Brain microvascular endothelial cell (primary cell): ENCODE measurements around the gene FLNA.
"Not testable (repeated sequence)": the region's sequence is repeated elsewhere in the genome, so short reads cannot be mapped to it uniquely, and the experiment has no call there.

ENCODE experiments used
- DNase-seq: peaks from one replicate; pipeline ENCODE4 v3.0.0-alpha.2; 2020
- H3K27ac ChIP-seq: fragments of 250-450 bp; sonication (Bioruptor Pico); 2 replicates; pipeline ENCODE4 v1.5.1; 2020; ENCODE audit warnings: mild to moderate bottlenecking, moderate library complexity
- H3K27me3 ChIP-seq: fragments of 250-450 bp; sonication (Bioruptor Pico); replicated peaks from 2 replicates; pipeline ENCODE4 v1.5.1; 2020; ENCODE audit warnings: mild to moderate bottlenecking
- H3K36me3 ChIP-seq: fragments of 250-450 bp; sonication (Bioruptor Pico); replicated peaks from 2 replicates; pipeline ENCODE4 v1.5.1; 2020; ENCODE audit warnings: mild to moderate bottlenecking
- H3K4me3 ChIP-seq: 2 replicates; pipeline ENCODE4 v1.5.1; 2011; ENCODE audit warnings: low read depth, mild to moderate bottlenecking, control low read depth, low read length, moderate library complexity
- CTCF ChIP-seq: IDR thresholded peaks from 2 replicates; pipeline ENCODE4 v1.5.1; 2011; ENCODE audit warnings: low read depth, mild to moderate bottlenecking, moderate library complexity, low read length, control low read depth, inconsistent platforms; ENCODE audit errors: missing control alignments
- in situ Hi-C: cut with HindIII; loops from 2 replicates; pipeline ENCODE4 v1.10.0; 2017; ENCODE audit warnings: low sequenced_read_pairs, low pct_ligation_motif_present

Gene FLNA

DNA sequence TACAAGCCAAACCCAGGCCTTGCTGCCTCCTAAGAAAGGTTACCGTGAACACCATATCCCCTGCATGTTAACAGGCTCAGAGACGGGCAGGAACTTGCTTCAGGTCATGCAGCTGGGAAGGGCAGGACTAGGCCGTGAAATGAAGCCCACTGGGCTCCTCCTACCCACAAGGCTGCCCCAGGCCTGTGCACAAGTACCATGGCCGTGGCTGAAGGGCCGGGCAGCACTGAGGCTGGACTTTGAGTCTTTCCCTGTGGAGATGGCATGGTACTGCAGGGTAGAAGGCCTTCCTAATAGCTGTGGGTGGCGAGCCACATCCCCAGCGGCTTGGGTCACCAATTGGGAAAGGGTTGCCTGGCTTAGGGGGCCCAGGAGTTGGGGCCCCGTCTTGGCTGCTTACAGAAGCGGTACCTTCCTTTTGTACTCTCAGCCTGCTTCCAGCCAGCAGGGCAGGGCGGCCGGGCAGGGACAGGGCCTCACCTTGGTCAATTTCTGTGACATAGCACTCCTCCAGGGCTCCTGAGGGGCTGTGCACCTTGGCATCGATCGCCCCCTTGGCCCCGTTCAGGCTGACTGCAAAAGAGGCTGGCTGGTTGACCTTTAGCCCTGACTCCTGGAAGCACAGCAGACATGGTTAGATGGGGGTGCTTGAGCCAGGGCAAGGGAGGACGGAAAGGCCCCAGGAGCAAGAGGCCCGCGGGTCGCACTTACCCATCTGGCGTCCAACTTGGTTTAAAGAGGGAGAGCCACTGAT lies 23.8 kb downstream of the FLNA start:
- Histone ChIP-seq H3K36me3 (peaks cover 75% of the 10 kb centered on the region), H3K4me3 (no peak overlapping the region), H3K27me3 (no peaks in the 10 kb centered on the region), H3K27ac (no peak overlapping the region)
- no peak for TF ChIP-seq CTCF
- in situ Hi-C loops = no loop called here
- no peak for DNase-seq

DNA sequence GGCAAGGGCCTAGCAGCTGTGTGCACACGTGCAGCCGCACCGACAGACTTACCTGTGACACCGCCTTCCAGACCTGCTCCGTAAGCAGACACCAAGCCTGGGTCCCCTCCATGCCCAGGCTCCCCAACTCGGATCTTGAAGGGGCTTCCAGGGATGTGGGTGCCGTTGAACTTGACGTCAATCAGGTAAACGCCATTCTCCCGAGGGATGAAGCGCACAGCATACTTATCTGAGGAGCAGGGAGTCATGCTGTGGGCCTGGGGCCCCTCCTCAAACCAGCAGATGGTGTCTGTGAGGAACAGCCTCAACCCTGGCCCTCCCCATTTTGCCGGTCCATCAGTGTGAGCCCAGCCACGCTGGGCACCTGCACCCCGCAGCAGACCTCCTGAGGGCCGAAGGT lies 24.5 kb downstream of the FLNA start:
- in situ Hi-C loops = no loop called here
- TF ChIP-seq CTCF = no peak
- no peak overlapping the region for H3K27ac ChIP-seq
- H3K27me3 ChIP-seq = no peaks in the 10 kb centered on the region
- peaks cover 68% of the 10 kb centered on the region for H3K36me3 ChIP-seq
- H3K4me3 ChIP-seq = no peak overlapping the region
- DNase-seq = no peak

DNA sequence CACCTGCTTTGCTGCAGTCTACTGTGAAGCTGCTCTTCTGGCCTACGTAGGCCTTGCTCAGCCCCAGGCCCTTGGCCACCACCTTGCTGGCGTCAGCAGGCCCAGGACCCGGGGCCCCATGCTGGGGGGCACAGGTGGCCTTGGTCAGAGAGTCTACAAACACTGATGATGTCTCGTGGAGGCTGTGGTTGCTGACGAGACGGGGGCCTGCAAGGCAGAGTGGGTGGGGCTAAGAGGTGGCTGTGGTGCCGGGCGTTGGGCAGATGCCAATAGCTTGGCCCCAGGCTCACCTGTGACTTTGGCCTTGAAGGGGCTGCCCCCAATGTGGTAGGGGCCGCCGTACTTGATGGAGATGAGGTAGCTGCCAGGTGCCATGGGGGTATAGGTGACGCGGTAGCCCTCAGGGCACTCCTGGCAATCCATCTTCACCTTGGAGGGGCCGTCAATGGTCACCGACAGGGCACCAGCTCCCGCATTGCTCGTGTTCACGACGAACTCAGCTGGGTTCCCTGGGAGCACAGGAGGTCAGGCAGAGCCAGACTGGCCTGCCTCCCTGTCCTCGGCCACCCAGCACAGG lies 25.0 kb downstream of the FLNA start:
- in situ Hi-C loops = no loop called here
- H3K27me3 ChIP-seq = no peaks in the 10 kb centered on the region
- H3K27ac ChIP-seq = no peak overlapping the region
- H3K4me3 ChIP-seq = no peak overlapping the region
- no peak for TF ChIP-seq CTCF
- DNase-seq = no peak
- H3K36me3 ChIP-seq = peaks cover 63% of the 10 kb centered on the region

DNA sequence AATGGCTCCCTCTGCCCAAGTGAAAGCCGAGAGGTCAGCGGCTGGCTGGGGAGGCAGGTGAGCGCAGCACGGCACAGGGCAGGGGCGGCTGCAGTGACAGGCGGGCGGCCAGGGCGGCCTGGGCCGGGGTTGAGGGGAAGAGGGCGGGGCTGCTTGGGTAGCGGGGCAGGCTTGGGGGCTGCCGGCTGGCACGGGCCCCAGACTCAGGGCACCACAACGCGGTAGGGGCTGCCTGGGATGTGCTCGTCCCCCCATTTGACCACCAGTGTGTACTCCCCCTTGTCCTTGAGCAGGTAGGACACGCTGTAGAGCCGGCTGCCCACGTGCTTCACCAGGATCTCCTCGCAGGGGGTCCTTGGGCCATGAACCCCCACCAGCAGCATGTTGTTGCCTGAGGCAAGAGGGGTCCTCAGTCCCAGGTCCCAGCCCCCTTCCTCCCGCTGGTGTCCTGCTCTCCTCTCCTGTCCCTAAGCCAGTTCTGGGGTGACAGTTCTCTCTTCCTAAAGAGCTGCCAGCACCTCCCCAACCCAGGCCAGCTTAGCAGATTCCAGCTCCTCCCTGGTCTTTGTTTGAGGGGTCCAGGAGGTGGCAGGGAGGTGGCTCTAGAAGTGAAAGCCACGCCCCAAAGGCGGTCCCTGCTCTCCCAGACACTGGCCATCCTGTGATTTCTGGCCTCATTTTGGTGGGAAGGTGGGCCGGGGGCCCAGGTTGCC lies 25.6 kb downstream of the FLNA start:
- Histone ChIP-seq H3K27ac (no peak overlapping the region), H3K27me3 (no peaks in the 10 kb centered on the region), H3K36me3 (peaks cover 56% of the 10 kb centered on the region), H3K4me3 (no peak overlapping the region)
- TF ChIP-seq CTCF = no peak
- in situ Hi-C loops = no loop called here
- DNase-seq = no peak

DNA sequence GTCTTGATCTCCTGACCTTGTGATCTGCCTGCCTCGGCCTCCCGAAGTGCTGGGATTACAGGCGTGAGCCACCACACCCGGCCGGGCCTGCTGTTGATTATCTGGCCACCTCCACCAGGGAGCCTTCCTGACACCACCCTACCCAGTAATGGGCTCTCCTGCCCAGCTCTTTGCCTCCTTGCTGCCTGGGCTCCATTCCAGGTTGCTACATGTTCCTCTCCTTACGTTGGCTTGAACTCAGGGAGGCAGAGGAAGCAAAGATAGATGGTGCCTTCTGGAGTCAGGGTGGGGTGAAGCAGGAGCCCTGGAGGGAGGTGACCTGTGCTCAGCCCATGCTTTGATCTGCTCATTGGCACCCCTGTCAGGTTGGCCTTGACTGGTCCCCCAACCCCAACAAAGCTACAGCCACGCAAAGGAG lies 26.3 kb downstream of the FLNA start:
- in situ Hi-C loops = no loop called here
- Histone ChIP-seq H3K36me3 (peaks cover 50% of the 10 kb centered on the region), H3K27ac (no peak overlapping the region), H3K27me3 (no peaks in the 10 kb centered on the region), H3K4me3 (no peak overlapping the region)
- DNase-seq = no peak
- no peak for TF ChIP-seq CTCF

DNA sequence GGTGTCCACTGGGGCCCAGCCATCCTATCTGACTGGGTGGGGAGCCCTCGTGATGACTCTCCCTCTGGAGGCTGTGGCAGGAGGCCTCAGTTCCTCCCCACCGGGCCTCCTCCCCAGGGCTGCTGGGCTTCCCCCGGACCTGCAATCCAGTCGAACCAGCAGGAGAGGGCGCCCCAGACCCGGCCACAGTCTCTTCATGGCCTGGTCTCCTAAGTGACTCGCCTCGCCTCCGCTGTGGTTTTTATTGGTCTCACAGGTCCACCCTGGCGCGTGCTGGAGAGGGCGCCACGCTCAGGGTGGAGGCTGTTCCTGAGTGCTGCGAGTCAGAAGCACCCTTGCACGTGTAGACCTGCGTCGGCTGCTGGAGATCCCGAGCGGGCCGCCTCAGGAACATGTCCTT lies 30.8 kb downstream of the FLNA start:
- H3K36me3 ChIP-seq, H3K4me3 ChIP-seq, H3K27me3 ChIP-seq, in situ Hi-C loops, DNase-seq, H3K27ac ChIP-seq: not testable (repeated sequence)

GRCh38 chrX:154343063-154343462 lies 31.4 kb downstream of the FLNA start:
- DNase-seq, H3K4me3 ChIP-seq, H3K27ac ChIP-seq, H3K36me3 ChIP-seq, in situ Hi-C loops, H3K27me3 ChIP-seq: not testable (repeated sequence)

DNA sequence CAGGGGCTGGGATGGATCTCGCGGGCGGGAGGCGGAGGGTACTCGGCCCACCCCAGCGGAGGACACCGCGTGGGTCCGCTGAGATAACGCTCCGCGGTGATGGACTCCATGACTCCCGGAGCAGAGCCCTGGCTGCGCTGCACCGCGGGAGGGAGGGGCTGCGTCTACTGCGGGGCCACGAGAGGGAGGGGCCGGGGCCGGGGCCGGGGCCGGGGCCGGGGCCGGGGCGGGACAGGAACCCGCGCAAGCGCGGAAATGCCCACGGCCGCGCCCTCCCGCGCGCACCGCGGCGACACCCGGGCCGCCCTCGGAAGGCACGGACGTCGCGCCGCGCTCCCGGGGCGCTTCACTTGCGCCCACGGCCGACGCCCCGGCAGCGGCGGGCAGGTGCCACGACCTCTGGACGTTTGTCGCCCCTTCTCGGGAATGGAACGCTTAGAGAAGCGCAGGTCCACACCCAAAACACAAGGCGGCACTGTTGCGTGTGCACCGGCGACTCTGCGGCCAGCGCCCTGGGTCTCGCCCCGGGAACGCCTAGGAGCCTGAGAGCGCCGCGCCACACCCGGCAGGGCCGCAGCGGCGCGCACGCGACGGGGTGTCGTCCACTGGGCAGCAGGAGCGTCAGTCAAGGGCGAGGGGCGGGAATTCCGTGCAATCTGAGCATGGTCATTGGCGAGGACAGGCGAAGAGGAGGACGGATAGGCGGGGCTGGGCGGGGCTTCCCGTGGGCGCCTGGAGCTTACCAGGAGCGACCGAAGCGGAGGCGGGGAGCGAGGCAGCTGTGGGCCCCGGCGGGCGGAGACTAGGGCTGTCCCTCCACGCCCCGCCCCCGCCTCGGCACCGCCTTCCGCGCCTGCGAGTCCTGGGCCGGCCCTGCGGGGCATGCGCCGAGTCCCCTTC lies 32.8 kb downstream of the FLNA start:
- in situ Hi-C loops, H3K27ac ChIP-seq, H3K27me3 ChIP-seq, H3K36me3 ChIP-seq, H3K4me3 ChIP-seq, DNase-seq: not testable (repeated sequence)
